Naive thymus-derived CD8-positive, alpha-beta T cell (primary cell): Measurements from ENCODE around the gene NAT8L. TPM values are rescaled to one million over a fixed set of nuclear protein-coding genes. Genes with fewer than 3 reads are reported as not detected.
A peak's percentile ranks its signal among the peaks of the same experiment; 100 is the strongest.
"Not testable (repeated sequence)": the region's sequence is repeated elsewhere in the genome, so short reads cannot be mapped to it uniquely, and the experiment has no call there.

Experiments
- ATAC-seq, 2 donors: fragments of 150-1000 bp; cut with Tn5 transposase in 1 of 2; sonication (Bioruptor Pico), chemical (Tn5 transposase) in 1 of 2; 1 replicate in 1 of 2; 2 replicates in 1 of 2; pipeline ENCODE4 v1.10.0; 2021; ENCODE audit warnings: mild to moderate bottlenecking in 2 of 2, moderate library complexity in 2 of 2
- POLR2A ChIA-PET: fragments of 350-600 bp; sonication (Branson Sonifier 250); formaldehyde crosslinking; loops from one replicate; lab custom pipeline; 2021; ENCODE audit warnings: antibody characterized with exemption; lab: Charles Lee
- DNase-seq, 10 donors: peaks; one replicate each; pipeline versions ENCODE4 v3.0.0 to v3.0.0-alpha.2; 2020 to 2022
- H3K27ac Mint-ChIP-seq, 10 donors: one replicate each; pipeline ENCODE4 v1.8.0; 2020 to 2022; ENCODE audit warnings: mild to moderate bottlenecking in 10 of 10, mixed read lengths in 10 of 10, moderate library complexity in 4 of 10, inconsistent platforms in 1 of 10
- H3K27me3 Mint-ChIP-seq, 5 donors: one replicate each; pipeline ENCODE4 v1.8.0; 2021 to 2022; ENCODE audit warnings: mixed read lengths in 5 of 5
- H3K36me3 Mint-ChIP-seq, 3 donors: one replicate each; pipeline ENCODE4 v1.8.0; 2020 to 2022; ENCODE audit warnings: mixed read lengths in 3 of 3, mild to moderate bottlenecking in 2 of 3, inconsistent platforms in 1 of 3
- H3K4me1 Mint-ChIP-seq, 4 donors: one replicate each; pipeline ENCODE4 v1.8.0; 2021 to 2022; ENCODE audit warnings: mixed read lengths in 4 of 4
- H3K4me3 Mint-ChIP-seq, 10 donors: one replicate each; pipeline ENCODE4 v1.8.0; 2020 to 2022; ENCODE audit warnings: mild to moderate bottlenecking in 10 of 10, mixed read lengths in 10 of 10, moderate library complexity in 6 of 10, inconsistent platforms in 1 of 10
- H3K9me3 Mint-ChIP-seq, 9 donors: one replicate each; pipeline ENCODE4 v1.8.0; 2020 to 2022; ENCODE audit warnings: mixed read lengths in 9 of 9, mild to moderate bottlenecking in 3 of 9, inconsistent platforms in 1 of 9, moderate library complexity in 1 of 9
- polyA plus RNA-seq, 3 donors: library from polyadenylated mRNA; unstranded; fragments of 300-500 nt; fragmentation: Illumina TruSeq; gene quantifications; one replicate each; pipeline ENCODE4 v1.2.3, GENCODE V29; 2021
- total RNA-seq, 8 experiments: library from RNA in 2 of 8; stranded (reverse) in 2 of 8; gene quantifications; one replicate each; pipeline ENCODE4 v1.2.3 and lab custom pipeline; 2021 to 2026

The NAT8L gene, protein sequence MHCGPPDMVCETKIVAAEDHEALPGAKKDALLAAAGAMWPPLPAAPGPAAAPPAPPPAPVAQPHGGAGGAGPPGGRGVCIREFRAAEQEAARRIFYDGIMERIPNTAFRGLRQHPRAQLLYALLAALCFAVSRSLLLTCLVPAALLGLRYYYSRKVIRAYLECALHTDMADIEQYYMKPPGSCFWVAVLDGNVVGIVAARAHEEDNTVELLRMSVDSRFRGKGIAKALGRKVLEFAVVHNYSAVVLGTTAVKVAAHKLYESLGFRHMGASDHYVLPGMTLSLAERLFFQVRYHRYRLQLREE
- total RNA-seq (under 1 TPM in 1 of 2 experiments, not detected in 1; 0.05 TPM), polyA plus RNA-seq (not detected), total RNA-seq (lab: John Stamatoyannopoulos, UW) (0 to 1.9 (median 0.09) reads per million in 6 experiments)

GRCh38 chr4:2059046-2059725, at the start of gene NAT8L:
Gene NAT8L, plus strand, starts transcription at chr4:2059327. Its CDS starts 185 bp downstream, at chr4:2059512.
- H3K27ac Mint-ChIP-seq = no peak within 1 kb of the TSS
- no peak for DNase-seq
- H3K9me3 Mint-ChIP-seq = no peaks in the 10 kb centered on the region
- POLR2A ChIA-PET = no interaction called here
- peaks cover 0 to 7% (median 4%) of the 10 kb centered on the region in 4 donors for H3K4me1 Mint-ChIP-seq
- peaks cover 18 to 41% (median 22%) of the 10 kb centered on the region in 5 donors for H3K27me3 Mint-ChIP-seq
- ATAC-seq = peak; percentile 39 to 59
- peak within 1 kb of the TSS in 3 of 10 donors; percentile 41 to 56 (median 50) for H3K4me3 Mint-ChIP-seq
- H3K36me3 Mint-ChIP-seq = peaks cover 0 to 2% (median under 1%) of the 10 kb centered on the region in 3 donors

DNA sequence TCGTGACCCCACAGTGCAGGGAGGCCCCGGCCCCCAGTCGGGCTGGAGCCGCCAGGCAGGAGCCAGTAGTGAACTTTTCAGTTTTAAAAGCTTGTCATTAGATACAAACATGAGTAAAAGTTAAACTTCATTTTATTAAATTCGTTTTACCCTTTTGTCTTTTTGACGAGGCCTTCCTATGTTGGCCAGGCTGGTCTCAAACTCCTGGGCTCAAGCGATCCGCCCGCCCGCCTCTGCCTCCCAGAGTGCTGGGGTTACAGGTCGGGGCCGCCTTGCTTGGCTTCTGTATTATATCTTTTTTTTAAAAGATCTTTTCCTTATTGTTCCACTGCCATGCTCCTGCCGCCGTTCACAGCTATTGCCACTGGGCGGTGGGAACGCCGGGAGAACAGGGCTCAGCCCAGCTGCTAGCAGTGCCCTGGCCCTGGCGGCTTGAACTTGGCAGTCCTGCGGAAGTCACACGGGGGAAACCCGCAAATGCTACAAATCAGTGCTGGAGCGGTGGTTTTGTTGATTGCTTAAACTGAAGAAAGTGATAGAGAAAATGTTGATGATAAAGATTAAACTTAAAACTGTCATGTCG, 49.4 kb upstream of the NAT8L start:
- POLR2A ChIA-PET = interaction anchor here (0.7 to 1.0 kb wide), 2 partner anchors 32 to 48 kb away, joined by 3 to 5 read pairs; a partner anchor contains a TSS
- peaks cover 18 to 35% (median 31%) of the 10 kb centered on the region in 4 donors for H3K4me1 Mint-ChIP-seq
- H3K4me3 Mint-ChIP-seq = peak overlapping the region; percentile 88 to 97 (median 92)
- H3K27me3 Mint-ChIP-seq = peaks cover 0 to 5% (median 0%) of the 10 kb centered on the region in 5 donors
- H3K9me3 Mint-ChIP-seq = no peaks in the 10 kb centered on the region
- ATAC-seq (peak; percentile 34 to 49), DNase-seq (peak; percentile 28 to 71 (median 54))
- peaks cover 0 to 11% (median 0%) of the 10 kb centered on the region in 3 donors for H3K36me3 Mint-ChIP-seq
- peak overlapping the region; percentile 84 to 98 (median 97) for H3K27ac Mint-ChIP-seq

- DNase-seq (no peak), ATAC-seq (no peak)
- Mint-ChIP-seq H3K4me3 (no peak overlapping the region), H3K27me3 (peaks cover 0 to 9% (median 0%) of the 10 kb centered on the region in 5 donors), H3K27ac (no peak overlapping the region), H3K4me1 (peaks cover 12 to 23% (median 19%) of the 10 kb centered on the region in 4 donors), H3K9me3 (no peaks in the 10 kb centered on the region), H3K36me3 (peaks cover 0 to 4% (median 0%) of the 10 kb centered on the region in 3 donors)
- POLR2A ChIA-PET = no interaction called here
These were observed 47.5 kb upstream of the NAT8L start for GRCh38 chr4:2011583-2011982.

DNA sequence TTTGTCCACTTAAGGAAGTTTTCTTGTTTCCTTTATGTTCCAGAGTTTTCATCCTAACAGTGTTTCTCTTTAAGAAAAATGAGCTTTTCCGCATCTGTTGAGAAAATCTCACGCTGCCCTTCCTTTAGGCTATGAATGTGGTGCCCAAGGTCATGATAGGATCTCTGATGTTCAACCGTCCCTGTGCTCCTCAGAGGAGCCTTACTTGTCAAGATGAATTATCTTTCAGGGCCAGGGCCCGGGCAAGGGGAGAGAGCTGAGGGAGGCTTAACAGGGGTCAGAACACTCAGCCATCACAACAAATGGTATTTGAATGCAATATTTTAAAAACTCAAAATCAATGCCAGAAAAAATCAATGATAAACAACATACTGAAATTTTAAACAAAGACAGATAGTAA, 44.1 kb upstream of the NAT8L start:
- ATAC-seq (no peak), DNase-seq (no peak)
- H3K27me3 Mint-ChIP-seq = peaks cover 1 to 20% (median 4%) of the 10 kb centered on the region in 5 donors
- no peak overlapping the region for H3K27ac Mint-ChIP-seq
- POLR2A ChIA-PET = no interaction called here
- H3K4me1 Mint-ChIP-seq = peaks cover under 1 to 7% (median 4%) of the 10 kb centered on the region in 4 donors
- H3K36me3 Mint-ChIP-seq = no peaks in the 10 kb centered on the region
- no peak overlapping the region for H3K4me3 Mint-ChIP-seq
- H3K9me3 Mint-ChIP-seq = no peaks in the 10 kb centered on the region

DNA sequence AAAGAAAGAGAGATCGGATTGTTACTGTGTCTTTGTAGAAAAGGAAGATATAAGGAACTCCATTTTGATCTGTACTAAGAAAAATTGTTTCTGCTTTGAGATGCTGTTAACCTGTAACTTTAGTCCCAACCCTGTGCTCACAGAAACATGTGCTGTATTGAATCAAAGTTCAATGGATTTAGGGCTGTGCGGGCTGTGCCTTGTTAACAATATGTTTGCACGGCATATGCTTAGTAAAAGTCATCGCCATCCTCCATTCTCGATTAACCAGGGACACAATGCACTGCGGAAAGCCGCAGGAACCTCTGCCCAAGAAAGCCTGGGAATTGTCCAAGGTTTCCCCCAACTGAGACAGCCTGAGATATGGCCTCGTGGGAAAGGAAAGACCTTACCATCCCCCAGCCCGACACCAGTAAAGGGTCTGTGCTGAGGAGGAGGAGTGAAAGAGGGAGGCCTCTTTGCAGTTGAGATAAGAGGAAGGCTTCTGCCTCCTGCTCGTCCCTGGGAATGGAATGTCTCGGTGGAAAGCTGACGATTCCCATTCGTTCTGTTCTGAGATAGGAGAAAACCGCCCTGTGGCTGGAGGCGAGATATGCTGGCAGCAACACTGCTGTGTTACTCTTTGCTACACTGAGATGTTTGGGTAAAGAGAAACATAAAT, 37.6 kb upstream of the NAT8L start:
- H3K4me3 Mint-ChIP-seq, H3K36me3 Mint-ChIP-seq, DNase-seq, H3K4me1 Mint-ChIP-seq, H3K9me3 Mint-ChIP-seq, POLR2A ChIA-PET, ATAC-seq, H3K27ac Mint-ChIP-seq: not testable (repeated sequence)
- peaks cover 28 to 54% (median 42%) of the 10 kb centered on the region in 5 donors for H3K27me3 Mint-ChIP-seq

- no peak for ATAC-seq
- Mint-ChIP-seq H3K4me3 (no peak overlapping the region), H3K27ac (peak overlapping the region in 1 of 10 donors; percentile 43), H3K27me3 (peaks cover 26 to 61% (median 35%) of the 10 kb centered on the region in 5 donors), H3K4me1 (no peaks in the 10 kb centered on the region), H3K36me3 (peaks cover 0 to 3% (median 0%) of the 10 kb centered on the region in 3 donors), H3K9me3 (peaks cover 0 to 9% (median 0%) of the 10 kb centered on the region in 9 donors)
- DNase-seq = no peak
- POLR2A ChIA-PET = no interaction called here
These were observed 34.4 kb upstream of the NAT8L start for GRCh38 chr4:2024683-2025082.

GRCh38 chr4:2025817-2026216, 33.3 kb upstream of the NAT8L start:
- no peak overlapping the region for H3K27ac Mint-ChIP-seq
- H3K9me3 Mint-ChIP-seq = peaks cover 0 to 9% (median 0%) of the 10 kb centered on the region in 9 donors
- H3K4me3 Mint-ChIP-seq = no peak overlapping the region
- peaks cover 23 to 62% (median 35%) of the 10 kb centered on the region in 5 donors for H3K27me3 Mint-ChIP-seq
- DNase-seq = no peak
- H3K36me3 Mint-ChIP-seq = peaks cover 0 to 3% (median 0%) of the 10 kb centered on the region in 3 donors
- H3K4me1 Mint-ChIP-seq = no peaks in the 10 kb centered on the region
- no peak for ATAC-seq
- POLR2A ChIA-PET = no interaction called here

- ATAC-seq, H3K4me3 Mint-ChIP-seq, H3K36me3 Mint-ChIP-seq, H3K4me1 Mint-ChIP-seq, POLR2A ChIA-PET, H3K27ac Mint-ChIP-seq, DNase-seq, H3K9me3 Mint-ChIP-seq: not testable (repeated sequence)
- H3K27me3 Mint-ChIP-seq = peaks cover 23 to 57% (median 28%) of the 10 kb centered on the region in 5 donors
These were observed 32.0 kb upstream of the NAT8L start for GRCh38 chr4:2027120-2027519.

- POLR2A ChIA-PET, DNase-seq, ATAC-seq, H3K36me3 Mint-ChIP-seq, H3K4me1 Mint-ChIP-seq, H3K4me3 Mint-ChIP-seq, H3K9me3 Mint-ChIP-seq, H3K27ac Mint-ChIP-seq: not testable (repeated sequence)
- H3K27me3 Mint-ChIP-seq = peaks cover 13 to 45% (median 33%) of the 10 kb centered on the region in 5 donors
These were observed 28.0 kb upstream of the NAT8L start for GRCh38 chr4:2031161-2031560.

- Mint-ChIP-seq H3K4me1 (peaks cover 0 to 5% (median under 1%) of the 10 kb centered on the region in 4 donors), H3K36me3 (peaks cover 0 to 2% (median 0%) of the 10 kb centered on the region in 3 donors), H3K4me3 (no peak overlapping the region), H3K27ac (no peak overlapping the region), H3K9me3 (no peaks in the 10 kb centered on the region), H3K27me3 (peaks cover 13 to 48% (median 40%) of the 10 kb centered on the region in 5 donors)
- POLR2A ChIA-PET = no interaction called here
- ATAC-seq (no peak), DNase-seq (no peak)
These were observed 22.8 kb upstream of the NAT8L start for GRCh38 chr4:2036327-2036726.

DNA sequence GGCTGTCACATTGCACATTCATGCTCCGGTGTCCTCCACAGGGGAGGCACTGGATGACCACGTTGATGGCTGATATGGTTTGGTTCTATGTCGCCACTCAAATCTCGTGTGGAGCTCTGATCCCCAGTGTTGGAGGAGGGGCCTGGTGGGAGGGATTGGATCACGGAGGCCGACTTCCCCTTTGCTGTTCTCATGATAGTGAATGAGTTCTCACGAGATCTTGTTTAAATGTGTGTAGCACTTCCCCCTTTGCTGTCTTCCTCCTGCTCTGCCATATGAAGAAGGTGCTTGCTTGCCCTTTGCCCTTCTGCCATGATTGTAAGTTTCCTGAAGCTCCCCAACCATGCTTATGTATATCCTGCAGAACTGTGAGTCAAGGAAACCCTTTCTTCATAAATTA, 22.3 kb upstream of the NAT8L start:
- Mint-ChIP-seq H3K36me3 (peaks cover 0 to 2% (median 0%) of the 10 kb centered on the region in 3 donors), H3K27ac (no peak overlapping the region), H3K27me3 (peaks cover 13 to 46% (median 40%) of the 10 kb centered on the region in 5 donors), H3K9me3 (no peaks in the 10 kb centered on the region), H3K4me3 (no peak overlapping the region), H3K4me1 (peaks cover 0 to 5% (median under 1%) of the 10 kb centered on the region in 4 donors)
- DNase-seq (no peak), ATAC-seq (no peak)
- POLR2A ChIA-PET = no interaction called here
